ENCODE results near the gene DOK4.

The DOK4 gene

GRCh38 chr16:57422026-57422944 lies 64.0 kb downstream of the DOK4 start:
- Histone ChIP-seq H3K36me3 (ENCODE audit: insufficient read depth, low read length) (no peaks in the 10 kb centered on the region; the same call in 1 of the 2 replicates), H3K4me1 (ENCODE audit: insufficient read depth, low read length, poor library complexity, severe bottlenecking) (peaks cover 9% of the 10 kb centered on the region), H4K20me1 (ENCODE audit: insufficient read depth, low read length, poor library complexity, severe bottlenecking) (no peaks in the 10 kb centered on the region), H3K4me3 (ENCODE audit: low read length, poor library complexity, severe bottlenecking) (no peak overlapping the region), H3K79me2 (ENCODE audit: insufficient read depth, low read length) (no peaks in the 10 kb centered on the region), H3K27me3 (ENCODE audit: insufficient read depth, low read length, poor library complexity, severe bottlenecking) (no peaks in the 10 kb centered on the region), H3K4me2 (ENCODE audit: low read depth, low read length, poor library complexity, severe bottlenecking) (no peak overlapping the region), H3K9ac (ENCODE audit: low read depth, low read length, poor library complexity, severe bottlenecking) (no peak overlapping the region), H3K9me2 (replicated peaks; ENCODE audit: low read depth, low read length) (no peaks in the 10 kb centered on the region), H2AFZ (ENCODE audit: low read length) (no peak overlapping the region), H3F3A (ENCODE audit: low read depth) (no peaks in the 10 kb centered on the region), H3K9me3 (ENCODE audit: insufficient read depth, low read depth, low read length) (no peaks in the 10 kb centered on the region)
- TF ChIP-seq EZH2phosphoT487 (IDR thresholded peaks at IDR 0.05; ENCODE audit: borderline replicate concordance) (no peak), CTCF (conservative IDR thresholded peaks at IDR 0.05; ENCODE audit: low read length) (peak; percentile 68)
